Activated CD8-positive, alpha-beta memory T cell treated with anti-CD3 and anti-CD28 coated beads, Interleukin-2, amount 10 ng/mL, durations not matched to agents 7 days and 5 days (primary cell): ENCODE measurements around the gene PRLH. TPM values are rescaled to one million over a fixed set of nuclear protein-coding genes. Genes with fewer than 3 reads are reported as not detected.

Source experiments
- ATAC-seq: fragments of 150-1000 bp; cut with Tn5 transposase; one replicate; pipeline ENCODE4 v1.10.0; 2021; ENCODE audit warnings: moderate library complexity
- CTCF ChIA-PET: fragments of 350-600 bp; sonication (Branson Sonifier 250); formaldehyde crosslinking; loops from one replicate; lab custom pipeline; 2021; ENCODE audit warnings: antibody characterized with exemption; lab: Charles Lee
- DNase-seq: peaks from one replicate; pipeline ENCODE4 v3.0.0-alpha.2; 2020
- H3K27ac Mint-ChIP-seq: one replicate; pipeline ENCODE4 v1.8.0; 2021; ENCODE audit warnings: mild to moderate bottlenecking, mixed read lengths
- H3K27me3 Mint-ChIP-seq: one replicate; pipeline ENCODE4 v1.8.0; 2021; ENCODE audit warnings: mixed read lengths
- H3K36me3 Mint-ChIP-seq: one replicate; pipeline ENCODE4 v1.8.0; 2021; ENCODE audit warnings: mild to moderate bottlenecking, mixed read lengths
- H3K4me1 Mint-ChIP-seq: one replicate; pipeline ENCODE4 v1.8.0; 2021; ENCODE audit warnings: mixed read lengths
- H3K4me3 Mint-ChIP-seq: one replicate; pipeline ENCODE4 v1.8.0; 2021; ENCODE audit warnings: mild to moderate bottlenecking, moderate library complexity, mixed read lengths
- H3K9me3 Mint-ChIP-seq: one replicate; pipeline ENCODE4 v1.8.0; 2022; ENCODE audit warnings: low read depth, mixed read lengths
- total RNA-seq, 2 experiments: library from RNA; stranded (reverse); gene quantifications; one replicate each; pipeline ENCODE4 v1.2.3, GENCODE V29; 2021

The PRLH gene
- total RNA-seq, 2 experiments from 2014 or later = not detected

DNA sequence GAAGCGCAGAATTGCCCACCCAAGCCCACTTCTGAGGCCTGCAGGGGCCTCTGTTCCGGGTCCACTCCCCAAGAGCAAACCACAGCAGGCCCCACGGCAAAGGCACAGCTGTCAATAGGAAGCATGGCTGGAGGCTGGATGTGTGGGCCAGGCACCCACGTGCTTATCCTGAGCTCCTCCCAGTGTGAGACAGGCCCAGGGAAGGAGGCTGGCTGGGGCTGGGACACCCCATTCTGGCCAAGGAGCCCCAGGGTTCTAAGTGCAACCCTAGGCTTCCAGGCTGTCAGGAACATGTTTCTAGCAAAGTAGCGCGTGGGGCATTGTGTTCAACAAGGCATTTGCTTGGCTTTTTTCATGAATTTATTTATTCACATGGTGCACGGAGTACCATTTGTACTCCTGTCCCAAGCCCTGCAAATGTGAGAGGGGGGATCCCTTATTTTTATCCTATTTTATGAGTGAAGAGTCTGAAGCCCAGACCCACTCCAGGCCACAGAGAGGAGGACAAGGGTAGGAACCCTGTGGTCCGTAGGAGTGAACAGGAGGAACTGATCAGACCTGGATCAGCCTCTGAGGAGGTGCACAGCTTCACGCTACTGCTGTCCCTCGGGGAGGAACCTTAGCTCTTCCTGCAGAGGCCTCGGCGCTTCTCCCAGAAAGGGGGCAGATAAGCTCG lies 30.3 kb downstream of the PRLH start:
- no peak for ATAC-seq
- no peak overlapping the region for H3K27ac Mint-ChIP-seq

DNA sequence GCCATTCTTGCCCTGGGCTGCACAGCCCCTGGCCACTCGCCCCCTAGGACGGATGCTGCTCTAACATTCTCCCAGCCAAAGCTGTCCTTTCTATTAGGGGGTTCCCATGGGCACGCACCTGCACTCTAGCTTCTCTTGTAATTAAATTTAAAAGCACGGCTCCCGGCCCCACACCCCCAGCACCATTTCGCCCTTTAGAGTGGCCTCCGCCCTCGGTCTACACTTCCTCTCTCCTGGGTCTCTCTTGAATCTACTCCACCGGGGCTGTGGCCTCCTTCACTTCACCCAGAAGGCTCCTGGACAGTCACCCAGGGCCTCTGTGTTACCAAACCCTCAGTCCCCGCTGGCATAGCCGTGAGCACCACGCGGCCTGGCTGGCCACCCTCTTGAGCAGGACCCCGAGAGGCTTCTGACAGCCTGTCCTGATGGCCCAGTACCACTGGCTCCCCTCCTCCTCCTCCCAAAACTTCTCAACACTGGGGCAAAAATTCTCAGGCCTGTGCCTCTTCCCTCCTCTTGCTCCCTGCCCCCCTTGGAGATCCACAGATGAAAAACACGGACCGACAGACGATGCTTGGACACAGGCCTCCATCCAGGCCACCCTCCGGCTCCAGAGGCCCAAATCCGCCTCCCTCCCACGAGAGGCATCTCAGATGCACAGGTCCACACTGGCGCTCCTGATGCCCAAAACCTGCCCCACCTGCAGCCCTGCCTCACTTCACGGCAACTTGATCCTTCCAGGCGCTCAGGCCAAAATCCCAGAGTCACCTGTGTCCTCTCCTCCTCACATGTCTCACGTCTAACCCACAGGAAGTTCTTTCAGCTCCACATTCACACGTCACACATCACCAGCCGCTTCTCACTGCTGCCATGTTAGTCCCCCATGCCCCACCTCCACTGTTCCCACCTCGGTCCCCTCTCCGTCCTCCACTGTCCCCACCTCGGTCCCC lies 31.1 kb downstream of the PRLH start:
- DNase-seq = no peak
- no peaks in the 10 kb centered on the region for H3K9me3 Mint-ChIP-seq
- H3K4me1 Mint-ChIP-seq = peaks cover 2% of the 10 kb centered on the region
- H3K27ac Mint-ChIP-seq = no peak overlapping the region
- ATAC-seq = no peak
- CTCF ChIA-PET = interaction anchor here (1.0 kb wide), 1 partner anchor 25 kb away, joined by 3 read pairs; no protein-coding TSS in a partner anchor
- H3K36me3 Mint-ChIP-seq = no peaks in the 10 kb centered on the region
- no peaks in the 10 kb centered on the region for H3K27me3 Mint-ChIP-seq
- H3K4me3 Mint-ChIP-seq = no peak overlapping the region

More for the DNA sequence above, 30.3 kb downstream of the PRLH start:
- no peak for DNase-seq
- no peaks in the 10 kb centered on the region for H3K27me3 Mint-ChIP-seq
- H3K36me3 Mint-ChIP-seq = no peaks in the 10 kb centered on the region
- peaks cover 4% of the 10 kb centered on the region for H3K4me1 Mint-ChIP-seq
- no peaks in the 10 kb centered on the region for H3K9me3 Mint-ChIP-seq
- no peak overlapping the region for H3K4me3 Mint-ChIP-seq
- CTCF ChIA-PET = no interaction called here

DNA sequence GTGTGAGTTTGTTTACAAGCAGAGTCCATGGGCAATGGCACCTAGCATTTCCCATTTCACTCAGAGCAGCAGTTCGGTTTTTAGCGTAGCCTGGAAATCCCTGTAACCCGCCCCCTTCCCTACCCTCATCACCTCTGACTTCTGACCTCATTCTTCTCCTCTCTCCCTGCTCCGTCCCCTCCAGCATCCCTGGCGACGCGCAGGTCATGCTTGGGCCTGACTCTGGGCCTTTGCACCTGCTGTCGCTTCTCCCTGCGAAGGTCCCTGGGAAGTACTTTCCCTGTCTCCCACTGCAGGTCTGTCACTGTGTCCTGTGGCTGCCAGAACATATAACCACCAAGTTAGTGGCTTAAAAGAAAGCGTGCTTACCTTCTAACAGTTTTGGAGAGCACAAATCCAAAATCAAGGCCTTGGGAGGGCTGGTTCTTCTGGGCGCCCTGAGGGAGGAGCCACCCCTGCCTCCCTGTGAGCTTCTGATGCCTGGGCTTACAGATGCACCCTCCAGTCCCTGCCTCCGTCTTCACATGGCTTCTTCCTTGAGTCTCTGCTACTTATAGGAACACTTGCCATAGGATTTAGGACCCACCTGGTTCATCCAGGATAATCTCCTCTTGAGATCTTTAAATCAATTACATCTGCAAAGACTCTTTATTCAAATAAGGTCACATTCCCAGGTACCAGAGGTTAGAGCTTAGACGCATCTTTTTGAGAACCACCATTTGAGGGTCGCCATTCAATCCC lies 32.3 kb downstream of the PRLH start:
- H3K4me1 Mint-ChIP-seq = peaks cover 10% of the 10 kb centered on the region
- H3K4me3 Mint-ChIP-seq = no peak overlapping the region
- CTCF ChIA-PET = interaction anchor here (1.0 kb wide), 1 partner anchor 26 kb away, joined by 3 read pairs; no protein-coding TSS in a partner anchor
- DNase-seq (no peak), ATAC-seq (no peak)
- H3K27ac Mint-ChIP-seq = no peak overlapping the region
- no peaks in the 10 kb centered on the region for H3K36me3 Mint-ChIP-seq
- H3K27me3 Mint-ChIP-seq = no peaks in the 10 kb centered on the region
- no peaks in the 10 kb centered on the region for H3K9me3 Mint-ChIP-seq

DNA sequence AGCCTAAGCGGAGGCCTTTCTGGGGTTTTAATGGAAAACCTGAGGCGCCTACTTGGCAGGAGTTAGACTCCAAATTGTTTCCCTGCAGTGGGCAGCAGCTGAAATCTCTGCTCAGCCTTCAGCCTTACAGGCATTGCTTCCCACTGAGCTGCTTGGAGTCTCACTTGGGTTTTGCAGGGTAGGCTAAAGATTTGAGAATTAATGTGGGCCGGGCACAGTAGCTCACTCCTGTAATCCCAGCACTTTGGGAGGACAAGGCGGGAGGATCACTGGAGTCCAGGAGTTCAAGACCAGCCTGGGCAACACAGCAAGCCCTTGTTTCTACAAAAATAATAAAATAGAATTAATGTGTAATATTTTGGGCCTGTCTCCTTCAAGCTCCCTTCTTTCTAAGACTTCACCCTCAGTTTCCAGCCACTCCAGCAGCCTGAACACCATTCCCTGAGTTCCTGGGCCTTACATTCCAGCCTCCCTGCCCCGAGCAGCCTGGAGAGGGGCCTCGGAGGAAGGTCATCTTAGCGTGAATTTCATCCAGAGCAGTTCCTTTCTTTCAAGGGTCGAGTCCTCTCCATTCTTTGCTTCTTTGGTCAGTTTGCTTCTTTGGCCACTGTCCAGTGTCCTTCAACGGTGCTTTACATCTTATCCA lies 33.2 kb downstream of the PRLH start:
- Mint-ChIP-seq H3K27ac (no peak overlapping the region), H3K27me3 (no peaks in the 10 kb centered on the region), H3K9me3 (no peaks in the 10 kb centered on the region), H3K36me3 (no peaks in the 10 kb centered on the region), H3K4me3 (no peak overlapping the region), H3K4me1 (peaks cover 14% of the 10 kb centered on the region)
- no peak for ATAC-seq
- CTCF ChIA-PET = no interaction called here
- DNase-seq = no peak

DNA sequence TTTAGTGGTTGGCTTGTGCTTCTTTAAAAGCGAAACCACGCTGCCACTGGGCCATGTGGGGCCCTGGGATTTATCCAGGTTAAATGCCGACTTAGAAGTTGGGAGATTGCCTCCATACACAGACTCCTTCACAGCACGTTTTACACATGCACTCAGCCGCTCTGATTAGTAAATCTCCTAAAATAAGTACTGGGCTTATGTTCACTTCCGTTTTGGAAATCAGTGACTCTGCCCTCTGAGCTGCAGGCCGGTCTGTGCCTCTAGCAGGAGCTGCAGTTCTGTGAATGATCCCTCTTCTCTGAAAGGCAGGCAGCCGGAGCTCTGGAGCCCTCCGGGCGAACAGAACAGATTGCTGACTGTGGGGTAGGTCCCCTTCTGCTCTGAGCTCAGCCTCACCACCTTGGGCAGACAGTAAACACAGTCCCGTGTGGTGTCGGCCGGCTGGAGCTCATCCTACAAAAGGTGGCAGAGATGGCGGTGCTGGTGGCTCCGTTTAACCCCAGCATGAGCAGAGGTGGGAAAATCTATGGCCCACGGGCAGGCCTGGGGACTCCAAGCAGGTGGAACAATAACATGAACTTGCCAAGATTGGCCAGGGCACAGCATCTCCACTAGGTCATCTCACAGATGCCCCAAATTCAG lies 34.0 kb downstream of the PRLH start:
- no peak for DNase-seq
- Mint-ChIP-seq H3K4me1 (peaks cover 14% of the 10 kb centered on the region), H3K27me3 (no peaks in the 10 kb centered on the region), H3K4me3 (no peak overlapping the region), H3K27ac (no peak overlapping the region), H3K36me3 (no peaks in the 10 kb centered on the region), H3K9me3 (no peaks in the 10 kb centered on the region)
- CTCF ChIA-PET = no interaction called here
- ATAC-seq = no peak

DNA sequence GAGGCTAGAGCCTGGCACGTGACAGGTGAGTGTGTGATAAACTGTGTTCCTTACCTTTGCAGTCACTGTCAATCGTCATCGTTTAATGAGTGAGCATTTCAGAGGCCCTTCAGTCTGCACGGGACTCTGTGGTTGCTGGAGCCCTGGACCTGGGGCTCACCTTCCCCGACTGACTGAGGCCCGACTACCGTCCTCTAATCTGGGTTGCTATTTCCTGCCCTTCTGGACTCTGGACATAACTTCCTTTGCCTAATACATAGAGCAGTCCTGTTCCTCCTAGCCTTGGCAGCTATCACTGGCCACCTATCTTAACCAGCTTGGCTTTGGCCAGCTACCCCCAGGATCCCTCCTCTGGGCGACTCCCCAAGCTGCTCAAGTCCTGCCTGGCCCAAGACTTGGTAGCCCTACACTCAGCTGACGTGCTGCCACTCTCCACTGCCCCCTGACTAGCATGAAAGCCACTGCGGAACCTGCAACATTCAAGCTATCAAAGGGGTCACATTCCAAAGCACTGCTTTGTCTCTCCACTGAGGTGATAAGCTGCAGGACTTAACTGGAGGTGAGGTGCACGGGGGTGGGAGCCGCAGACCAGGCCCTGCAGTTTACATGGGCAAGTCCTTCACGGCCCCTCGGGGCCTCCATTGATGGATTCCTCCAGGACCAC lies 35.2 kb downstream of the PRLH start:
- CTCF ChIA-PET = interaction anchor here (0.9 to 1.2 kb wide), 2 partner anchors 12 to 20 kb away, joined by 4 to 5 read pairs; no protein-coding TSS in a partner anchor

DNA sequence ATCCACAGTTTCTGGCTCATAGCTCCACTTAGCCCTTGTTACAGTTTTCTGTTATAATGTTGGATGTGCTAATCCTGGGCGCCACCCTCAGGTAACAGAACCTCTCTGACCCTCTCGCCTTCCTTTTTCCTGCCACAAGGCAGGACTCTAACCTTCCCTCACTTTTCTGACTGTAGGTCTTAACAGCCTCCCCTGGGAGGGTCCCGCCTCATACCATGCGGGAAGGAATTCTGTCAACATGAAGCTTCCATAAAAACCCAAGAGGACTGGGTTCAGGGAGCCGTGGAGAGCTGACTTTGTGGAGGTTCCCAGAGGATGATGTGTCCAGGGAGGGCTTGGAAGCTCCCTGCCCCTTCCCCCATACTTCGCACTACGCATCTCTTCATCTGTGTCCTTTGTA lies 36.0 kb downstream of the PRLH start:
- Mint-ChIP-seq H3K36me3 (no peaks in the 10 kb centered on the region), H3K27me3 (no peaks in the 10 kb centered on the region), H3K27ac (no peak overlapping the region), H3K4me1 (peaks cover 12% of the 10 kb centered on the region), H3K9me3 (no peaks in the 10 kb centered on the region), H3K4me3 (no peak overlapping the region)
- CTCF ChIA-PET = interaction anchor here (0.9 to 1.7 kb wide), 4 partner anchors 11 to 71 kb away, joined by 3 to 5 read pairs (median 4); no protein-coding TSS in a partner anchor
- ATAC-seq = no peak
- DNase-seq = no peak

More for the DNA sequence above, 35.2 kb downstream of the PRLH start:
- DNase-seq = no peak
- H3K9me3 Mint-ChIP-seq = no peaks in the 10 kb centered on the region
- H3K27ac Mint-ChIP-seq = no peak overlapping the region
- no peaks in the 10 kb centered on the region for H3K36me3 Mint-ChIP-seq
- no peak overlapping the region for H3K4me3 Mint-ChIP-seq
- no peaks in the 10 kb centered on the region for H3K27me3 Mint-ChIP-seq
- peaks cover 12% of the 10 kb centered on the region for H3K4me1 Mint-ChIP-seq
- no peak for ATAC-seq

DNA sequence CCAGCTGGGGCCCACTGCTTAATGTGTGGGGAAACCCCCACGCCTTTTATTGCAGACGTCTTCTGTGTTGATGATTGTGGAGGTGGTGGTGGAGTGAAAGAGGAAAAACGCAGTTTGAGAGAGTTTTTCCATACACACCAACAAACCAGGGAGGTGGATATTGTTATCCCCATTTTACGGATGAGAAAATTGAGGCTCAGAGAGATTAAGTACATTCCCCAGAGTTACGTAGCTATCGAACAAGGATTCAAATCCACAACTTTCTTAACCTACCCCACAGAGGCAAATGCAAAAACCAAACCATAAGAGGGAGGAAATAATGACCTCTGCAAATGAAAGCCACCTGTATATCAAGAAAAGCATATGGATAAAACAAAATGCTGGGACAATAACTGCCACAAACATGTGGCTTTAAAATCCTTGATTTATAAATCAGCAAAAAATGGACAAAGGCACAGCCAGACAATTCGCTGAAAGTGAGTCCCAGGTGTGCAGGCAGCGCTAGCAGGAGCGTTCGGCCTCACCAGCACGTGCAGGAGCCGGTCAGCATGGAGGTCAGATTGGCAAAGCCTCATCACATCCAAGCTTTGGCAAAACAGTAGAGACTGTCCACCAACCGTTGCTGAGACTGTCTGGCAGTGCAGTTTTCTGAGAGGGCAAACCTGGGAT lies 36.8 kb downstream of the PRLH start:
- H3K4me3 Mint-ChIP-seq = peak overlapping the region; percentile 32
- DNase-seq = no peak
- H3K9me3 Mint-ChIP-seq = no peaks in the 10 kb centered on the region
- no peak for ATAC-seq
- H3K27ac Mint-ChIP-seq = peak overlapping the region; percentile 86
- CTCF ChIA-PET = interaction anchor here (1.2 to 1.7 kb wide), 6 partner anchors 22 to 182 kb away, joined by 3 to 7 read pairs (median 4); no protein-coding TSS in a partner anchor
- no peaks in the 10 kb centered on the region for H3K27me3 Mint-ChIP-seq
- H3K36me3 Mint-ChIP-seq = no peaks in the 10 kb centered on the region
- peaks cover 12% of the 10 kb centered on the region for H3K4me1 Mint-ChIP-seq

DNA sequence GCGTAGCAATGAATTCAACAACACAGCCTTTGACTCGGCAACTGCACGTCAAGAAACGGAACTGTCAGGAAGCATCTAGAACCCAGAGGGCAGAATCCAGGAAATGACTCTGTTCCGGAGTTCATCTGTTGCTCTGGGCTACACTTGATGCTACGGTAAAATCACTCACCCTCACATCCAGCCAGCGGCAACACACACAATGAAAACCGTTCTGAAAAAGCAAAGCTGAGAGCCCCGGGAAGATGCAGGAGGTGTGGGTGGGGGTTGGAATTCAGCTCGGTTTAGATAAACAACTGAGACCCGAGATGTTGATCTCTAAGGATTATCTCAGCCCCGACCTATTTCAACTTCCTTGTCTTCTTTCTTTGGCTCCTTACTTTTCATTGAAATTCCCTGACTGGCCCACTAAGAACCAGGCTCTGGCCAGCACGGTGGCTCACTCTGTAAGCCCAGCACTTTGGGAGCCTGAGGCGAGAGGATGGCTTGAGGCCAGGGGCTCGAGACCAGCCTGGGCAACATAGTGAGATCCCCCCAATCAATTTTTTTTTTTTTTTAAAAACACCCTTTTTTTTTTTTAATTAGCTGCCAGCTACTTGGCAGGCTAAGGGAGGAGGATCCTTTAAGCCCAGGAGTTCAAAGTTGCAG lies 37.5 kb downstream of the PRLH start:
- Mint-ChIP-seq H3K27me3 (peaks cover under 1% of the 10 kb centered on the region), H3K4me3 (peak overlapping the region; percentile 32), H3K27ac (peak overlapping the region; percentile 86), H3K4me1 (peaks cover 12% of the 10 kb centered on the region), H3K9me3 (no peaks in the 10 kb centered on the region), H3K36me3 (no peaks in the 10 kb centered on the region)
- CTCF ChIA-PET = interaction anchor here (1.1 to 1.7 kb wide), 5 partner anchors 22 to 182 kb away, joined by 3 to 7 read pairs (median 3); no protein-coding TSS in a partner anchor
- DNase-seq (peak; percentile 68), ATAC-seq (peak; percentile 97)

DNA sequence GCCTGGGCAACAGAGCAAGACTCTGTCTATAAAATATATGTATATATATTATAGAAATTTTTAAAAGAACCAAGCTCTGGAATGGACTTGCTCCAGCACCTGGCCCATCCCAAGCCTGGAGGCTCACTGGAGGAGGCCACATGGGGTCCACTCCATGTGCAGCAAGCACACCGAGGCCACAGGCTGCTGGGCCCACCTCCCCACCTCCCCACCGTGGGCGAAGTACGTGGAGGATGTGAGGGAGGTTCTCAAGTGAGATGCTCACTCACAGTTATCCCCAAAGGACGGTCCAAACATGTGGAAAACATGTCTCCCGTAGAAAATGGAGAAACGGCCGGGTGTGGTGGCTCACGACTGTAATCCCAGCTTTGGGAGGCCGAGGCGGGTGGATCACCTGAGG lies 38.0 kb downstream of the PRLH start:
- DNase-seq (no peak), ATAC-seq (no peak)
- peaks cover 2% of the 10 kb centered on the region for H3K27me3 Mint-ChIP-seq
- no peaks in the 10 kb centered on the region for H3K36me3 Mint-ChIP-seq
- CTCF ChIA-PET = interaction anchor here (1.1 to 1.7 kb wide), 4 partner anchors 23 to 141 kb away, joined by 3 to 7 read pairs (median 4); no protein-coding TSS in a partner anchor
- no peaks in the 10 kb centered on the region for H3K9me3 Mint-ChIP-seq
- H3K4me3 Mint-ChIP-seq = no peak overlapping the region
- peaks cover 12% of the 10 kb centered on the region for H3K4me1 Mint-ChIP-seq
- no peak overlapping the region for H3K27ac Mint-ChIP-seq

DNA sequence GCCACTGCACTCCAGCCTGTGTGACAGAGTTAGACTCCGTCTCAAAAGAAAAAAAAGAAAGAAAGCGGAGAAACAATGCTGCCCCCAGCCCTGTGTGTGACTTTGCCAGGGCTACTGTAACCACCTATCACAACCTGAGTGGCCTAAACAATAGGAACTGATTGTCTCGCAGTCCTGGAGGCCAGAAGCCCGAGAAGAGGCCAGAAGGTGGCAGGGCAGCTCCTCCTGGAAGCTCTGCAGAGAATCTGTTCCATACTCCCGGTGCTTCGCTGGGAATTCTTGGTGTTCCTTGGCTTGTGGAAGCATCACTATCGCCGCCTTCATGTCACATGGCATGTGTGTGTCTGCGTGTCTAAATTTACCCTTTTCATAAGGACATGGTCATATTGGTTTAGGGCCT lies 38.6 kb downstream of the PRLH start:
- ATAC-seq = no peak
- Mint-ChIP-seq H3K27me3 (peaks cover 2% of the 10 kb centered on the region), H3K9me3 (no peaks in the 10 kb centered on the region), H3K27ac (no peak overlapping the region), H3K36me3 (no peaks in the 10 kb centered on the region), H3K4me1 (peaks cover 12% of the 10 kb centered on the region), H3K4me3 (no peak overlapping the region)
- CTCF ChIA-PET = interaction anchor here (1.1 to 1.7 kb wide), 2 partner anchors 103 to 141 kb away, joined by 3 read pairs; no protein-coding TSS in a partner anchor
- DNase-seq = no peak
